Fibroblast of skin of scalp (primary cell): ENCODE data around the gene ZNF526. TPM values are rescaled to one million over a fixed set of nuclear protein-coding genes. Genes with fewer than 3 reads are reported as not detected.
A peak's percentile ranks its signal among the peaks of the same experiment; 100 is the strongest.

ENCODE experiments used
- DNase-seq: peaks from one replicate; pipeline ENCODE4 v3.0.0-alpha.2; 2013
- polyA plus RNA-seq, 2 experiments: library from polyadenylated mRNA; unstranded; fragments of 120-200 nt; gene quantifications; one replicate each; pipeline ENCODE4 v1.2.1, GENCODE V29; 2013; ENCODE audit not compliant: insufficient read length in 2 of 2

The ZNF526 gene
- polyA plus RNA-seq (2013, experiment 1 of 2; ENCODE audit: insufficient read length) = 9.3 TPM
- 9.1 TPM for polyA plus RNA-seq (2013, experiment 2 of 2; ENCODE audit: insufficient read length)

DNA sequence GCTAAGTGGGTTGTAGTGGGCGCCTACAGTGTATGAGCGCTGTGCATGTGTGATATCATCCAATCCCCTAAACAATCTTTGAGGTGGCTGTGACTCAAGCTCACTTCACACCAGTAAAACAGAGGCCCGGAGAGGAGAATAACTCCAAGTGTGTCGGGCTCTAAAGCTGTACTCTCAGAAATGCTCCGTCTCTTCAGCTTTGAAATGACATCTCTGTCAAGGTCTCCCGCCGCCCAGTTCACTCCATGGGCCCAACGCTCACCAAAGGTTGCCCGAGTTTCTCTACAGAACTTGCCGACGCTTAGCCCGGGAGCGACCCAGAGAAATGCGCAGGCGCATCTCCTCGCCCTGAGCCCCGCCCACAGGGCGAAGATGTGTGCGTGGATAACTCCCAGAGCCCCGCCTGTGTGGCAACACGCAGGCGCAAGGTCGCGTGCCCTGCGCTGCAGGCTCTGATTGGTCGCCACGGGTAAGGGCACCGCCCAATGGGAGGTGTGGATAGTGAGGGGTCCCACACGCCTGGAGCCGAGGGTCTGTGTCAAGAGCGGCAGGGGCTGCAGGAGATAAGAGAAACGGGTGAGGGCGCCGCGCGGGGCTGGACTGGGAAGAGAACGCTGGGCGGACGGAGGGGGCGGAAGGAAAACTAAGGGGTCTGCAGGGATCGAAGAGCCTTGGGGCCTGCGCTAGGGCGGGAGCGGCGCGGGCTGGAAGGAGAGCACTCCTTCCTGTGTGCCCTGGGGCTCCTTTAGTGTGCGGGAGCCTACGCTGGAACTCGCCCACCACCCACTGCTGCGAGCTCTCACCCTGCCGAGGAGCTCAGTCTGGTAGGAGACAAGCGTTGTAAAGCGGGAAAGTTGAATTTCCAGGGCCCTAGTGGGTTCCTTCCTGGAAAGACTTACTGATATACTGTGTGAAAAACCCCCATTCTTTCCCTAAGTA is at the start of gene ZNF526:
Gene ZNF526, plus strand, starts transcription at position 501 of the 939 bp plus-strand sequence. CDS start 4,092 bp downstream, outside the sequence.
- DNase-seq = peak; percentile 97

DNA sequence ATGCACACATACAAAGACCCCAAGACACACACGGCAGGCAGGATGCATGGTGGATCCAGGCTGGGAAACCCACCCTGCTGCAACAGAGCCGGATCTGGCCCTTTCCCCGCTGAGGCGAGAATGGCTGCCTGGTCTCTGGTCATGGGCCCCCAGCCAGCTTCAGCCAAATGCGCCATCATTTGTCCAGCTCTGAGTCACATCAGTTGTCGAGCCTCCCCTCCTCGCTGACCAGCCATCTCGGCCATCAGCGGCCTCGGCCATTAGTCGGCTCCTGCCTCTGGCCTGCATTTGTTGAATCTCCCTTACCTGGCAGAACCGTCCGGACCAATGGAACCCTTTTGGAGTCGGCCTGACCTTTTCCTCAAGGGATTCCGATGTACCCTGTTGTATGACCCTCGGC is 49.4 kb upstream of the ZNF526 start:
- no peak for DNase-seq

DNA sequence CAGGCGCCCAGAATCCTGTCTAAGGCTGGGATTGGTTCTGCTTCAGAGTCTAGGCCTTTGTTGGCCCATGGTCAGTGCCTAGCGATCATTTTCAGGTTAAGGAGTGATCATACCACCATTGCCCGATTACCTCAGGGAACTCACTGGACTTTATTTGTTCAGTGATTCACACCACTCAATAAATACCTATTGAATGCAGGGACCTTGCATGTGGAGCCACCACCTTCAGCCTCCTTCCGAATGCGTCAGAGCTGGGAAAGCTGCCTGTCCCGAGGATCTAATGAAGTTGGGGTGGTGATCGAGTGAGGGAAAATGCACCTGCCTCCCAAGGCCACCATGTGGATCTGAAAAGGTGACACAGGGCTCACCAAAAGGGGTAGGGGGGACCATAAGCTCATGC is 47.9 kb upstream of the ZNF526 start:
- DNase-seq = no peak

DNA sequence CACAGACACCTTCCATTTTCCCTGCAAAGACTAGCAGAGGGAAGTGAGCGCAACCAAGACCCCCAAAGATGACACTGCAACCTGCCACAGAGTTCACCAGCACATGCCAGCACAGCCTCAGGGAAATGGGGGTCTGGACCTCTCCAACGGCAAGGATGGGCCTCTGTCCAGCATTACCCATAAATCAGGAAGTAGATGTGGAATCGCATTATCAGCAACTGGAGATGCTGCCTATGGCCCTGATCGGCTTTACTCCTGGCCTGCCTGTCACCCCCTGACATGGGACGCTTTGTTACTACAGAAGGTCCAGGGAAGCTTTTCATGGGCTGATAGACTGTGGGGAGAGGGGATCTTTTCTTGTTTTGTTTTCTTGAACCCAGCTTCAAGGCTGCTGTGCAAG is 46.4 kb upstream of the ZNF526 start:
- DNase-seq = no peak

- DNase-seq = no peak
Observed at GRCh38 chr19:42174188-42174587, 45.9 kb upstream of the ZNF526 start.

DNA sequence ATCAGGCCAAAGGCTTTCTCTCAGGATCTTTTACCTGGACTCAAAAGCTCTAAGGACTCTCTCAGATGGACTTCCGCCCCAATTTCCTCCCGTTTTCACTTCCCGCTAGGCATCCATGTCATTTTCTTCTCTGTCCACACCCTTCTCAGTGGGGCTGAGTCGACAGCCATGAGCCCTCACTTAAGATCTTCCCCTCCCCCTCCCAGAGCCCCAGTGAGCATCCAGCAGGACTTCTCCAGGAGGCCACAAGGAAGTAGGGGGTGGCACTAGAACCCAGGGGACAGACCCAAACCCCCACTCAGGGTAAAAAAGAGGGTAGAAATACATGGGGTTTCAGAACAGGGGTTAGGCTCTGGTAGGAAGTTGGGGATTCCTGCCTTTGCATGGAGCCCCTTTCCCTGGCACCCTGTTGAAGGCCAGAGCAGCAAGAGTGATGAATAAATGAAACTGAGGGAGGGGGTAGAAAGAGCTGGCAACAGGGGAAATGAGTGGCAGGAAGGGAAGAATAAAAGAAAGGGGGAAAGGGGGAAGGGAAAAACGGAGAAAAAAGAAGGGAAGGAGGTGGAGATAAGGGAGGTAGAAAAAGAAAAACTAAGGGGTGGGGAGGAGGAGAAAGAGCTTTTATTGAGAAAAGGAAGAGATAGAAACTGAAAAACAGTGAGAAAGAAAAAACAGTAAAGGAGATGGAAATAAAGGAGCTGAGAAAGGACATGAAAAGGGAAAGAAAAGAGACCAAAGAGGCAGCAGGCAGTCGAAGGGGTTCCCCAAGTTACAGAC is 45.0 kb upstream of the ZNF526 start:
- DNase-seq = no peak

DNA sequence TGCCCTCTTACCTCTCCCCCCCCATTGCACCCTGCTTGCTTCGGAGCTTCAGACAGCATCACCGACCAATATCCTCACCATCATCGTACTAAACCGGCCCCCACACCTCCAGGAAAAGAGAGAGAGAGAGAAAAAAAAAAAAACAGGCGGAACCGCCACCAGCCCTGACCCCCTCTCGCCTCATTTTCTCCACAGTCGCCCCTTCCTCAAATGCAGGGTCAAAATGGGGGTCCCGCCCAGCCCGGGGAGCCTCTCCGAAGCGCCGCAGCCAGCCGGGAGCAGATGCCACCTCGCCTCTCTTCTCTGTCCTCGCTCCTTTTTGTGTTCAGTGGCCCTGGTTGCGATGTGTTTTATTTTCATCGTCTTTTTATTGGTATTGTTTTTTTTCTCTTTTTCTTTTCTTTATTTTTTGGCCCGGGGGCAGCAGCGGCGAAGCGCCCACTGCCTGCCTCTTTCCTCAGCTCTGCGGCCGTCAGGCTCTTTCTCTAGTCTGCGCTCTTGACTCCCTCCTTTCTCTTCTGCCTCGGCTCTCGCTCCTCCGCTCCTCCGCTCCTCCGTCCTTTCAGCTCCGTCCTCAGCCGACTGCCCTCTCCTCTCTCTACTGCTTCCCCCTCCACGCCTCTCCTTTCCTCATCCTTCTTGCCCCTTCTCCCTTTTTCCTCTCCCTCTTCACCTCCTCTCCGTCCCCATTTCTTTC is 44.0 kb upstream of the ZNF526 start:
- peak; percentile 15 for DNase-seq

DNA sequence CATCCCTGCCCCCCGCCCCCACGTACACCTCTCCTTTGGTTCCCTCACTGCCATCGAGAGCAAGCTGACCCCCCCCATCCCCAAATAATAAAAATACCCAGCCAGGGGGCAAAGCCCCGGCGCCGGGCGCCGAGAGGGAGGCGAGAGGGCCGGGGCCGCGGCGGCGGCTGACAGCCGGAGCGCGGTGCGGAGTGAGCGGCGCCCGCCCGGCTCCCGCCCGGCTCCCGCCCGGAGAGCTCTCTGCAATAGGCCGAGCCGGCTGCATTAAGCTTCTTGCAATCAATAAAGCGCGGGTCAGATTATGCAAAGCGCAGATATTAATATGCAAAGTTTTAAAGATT is 43.5 kb upstream of the ZNF526 start:
- no peak for DNase-seq

GRCh38 chr19:42176990-42177685 is 43.0 kb upstream of the ZNF526 start:
- DNase-seq = peak; percentile 77

DNA sequence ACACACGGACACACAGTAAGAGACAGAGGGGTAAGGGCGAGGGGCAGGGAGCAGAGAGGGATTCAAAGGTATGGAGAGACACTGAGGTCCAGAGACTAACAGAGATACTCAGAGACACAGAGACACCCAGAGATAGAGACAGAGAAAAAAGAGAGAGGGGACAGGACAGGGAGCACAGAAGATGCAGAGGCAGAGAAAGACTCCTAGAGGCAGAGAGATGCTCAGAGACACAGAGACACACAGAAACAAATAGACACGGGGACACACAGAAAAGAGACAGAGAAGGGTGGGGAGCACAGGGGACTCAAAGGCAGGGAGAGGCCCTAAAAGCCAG is 42.5 kb upstream of the ZNF526 start:
- DNase-seq = no peak

- peak; percentile 9 for DNase-seq
Observed at GRCh38 chr19:42178791-42179674, 41.1 kb upstream of the ZNF526 start.

DNA sequence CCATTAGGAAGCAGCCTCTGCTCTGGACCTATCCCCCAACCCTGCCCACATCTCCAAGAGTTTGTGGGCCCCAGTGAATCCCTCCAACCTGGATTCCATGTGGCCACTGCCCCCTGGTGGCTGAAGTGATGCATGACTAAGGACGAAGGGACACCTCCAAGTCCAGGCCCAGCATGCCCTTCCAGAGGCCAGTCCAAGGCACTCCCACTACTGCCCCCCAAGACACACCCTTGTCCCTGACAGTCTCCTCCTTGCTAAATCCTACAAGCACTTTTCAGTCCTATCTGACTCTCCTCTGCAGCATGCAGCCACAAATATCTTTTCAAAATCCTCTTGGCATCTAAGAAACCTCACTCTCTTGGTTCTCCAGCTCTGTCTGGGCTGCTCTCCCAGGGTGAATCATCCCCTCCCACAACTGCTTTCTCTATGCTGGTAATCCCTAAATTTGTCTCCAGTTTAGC is 35.7 kb upstream of the ZNF526 start:
- peak; percentile 88 for DNase-seq

DNA sequence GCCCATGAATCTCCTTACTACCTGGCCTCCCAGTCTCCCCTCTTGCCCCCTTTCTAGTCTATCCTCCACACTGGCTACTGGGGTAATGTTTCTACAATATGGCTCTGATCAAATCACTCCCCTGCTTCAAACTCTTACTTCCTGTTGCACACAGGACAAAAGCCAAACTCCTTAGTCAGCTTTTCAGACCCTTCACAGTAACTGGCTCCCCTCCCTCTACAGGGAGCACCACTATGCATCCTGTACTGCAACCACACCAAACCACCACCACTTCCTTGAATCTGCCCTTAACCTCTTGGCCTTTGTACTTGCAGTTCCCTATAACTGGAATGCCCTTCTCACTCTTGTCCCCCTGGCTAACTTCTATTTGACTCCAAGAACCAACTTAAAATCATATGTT is 34.8 kb upstream of the ZNF526 start:
- DNase-seq = peak; percentile 50

DNA sequence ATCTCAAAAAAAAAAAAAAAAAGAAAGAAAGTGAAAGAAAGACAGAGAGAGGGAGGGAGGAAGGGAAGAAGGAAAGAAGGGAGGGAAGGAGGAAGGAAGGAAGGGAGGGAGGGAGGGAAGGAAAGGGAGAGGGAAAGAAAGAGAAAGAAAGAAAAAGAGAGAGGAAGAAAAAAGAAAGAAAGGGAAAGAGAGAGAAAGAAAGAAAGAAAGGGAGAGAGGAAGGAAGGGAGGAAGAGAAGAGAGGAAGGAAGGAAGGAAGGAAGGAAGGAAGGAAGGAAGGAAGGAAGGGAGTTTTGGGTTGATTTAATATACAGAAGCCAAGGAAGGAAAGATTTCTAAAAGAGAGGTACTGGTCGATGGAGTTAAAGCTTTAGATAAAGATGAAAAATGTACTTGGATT is 31.4 kb upstream of the ZNF526 start:
- no peak for DNase-seq

DNA sequence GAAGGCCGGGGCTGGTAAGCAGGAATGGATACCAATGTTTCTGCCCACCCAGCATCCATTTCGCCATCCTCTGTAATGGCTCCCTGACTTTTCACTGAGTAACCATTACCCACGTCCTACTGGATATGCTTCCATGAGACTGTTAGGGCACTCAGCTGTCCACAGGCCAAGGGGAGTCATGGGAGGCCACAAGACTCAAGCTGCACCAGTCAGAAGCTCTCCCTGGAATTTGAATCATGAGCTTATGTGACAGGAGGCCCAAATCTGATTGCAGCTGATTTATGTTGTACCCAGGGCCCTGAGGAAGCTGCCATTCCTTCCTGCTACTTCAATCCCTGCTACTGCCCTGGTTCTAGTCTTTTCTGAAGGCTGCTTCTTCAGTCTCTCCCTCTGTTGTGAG is 31.0 kb upstream of the ZNF526 start:
- no peak for DNase-seq

DNA sequence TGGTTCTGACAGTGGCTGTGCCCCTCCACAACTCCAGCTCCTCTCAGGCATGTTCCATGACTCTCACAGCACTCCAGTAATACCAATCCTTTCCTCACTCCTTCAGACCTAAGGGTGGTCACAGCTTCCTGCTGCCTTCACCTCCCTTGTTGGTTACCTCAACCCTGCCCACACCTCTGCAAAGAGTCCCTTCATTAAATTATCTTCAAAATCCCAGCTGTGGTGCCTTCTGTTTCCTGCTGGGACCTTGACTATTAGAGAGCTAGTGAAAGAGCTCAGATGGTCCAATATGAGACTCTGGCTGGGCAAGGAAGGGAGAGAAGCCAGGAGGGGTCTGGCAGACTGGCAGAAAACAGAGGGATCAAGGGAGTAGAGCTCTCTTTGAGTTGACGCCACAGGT is 28.8 kb upstream of the ZNF526 start:
- no peak for DNase-seq

- peak; percentile 41 for DNase-seq
Observed at GRCh38 chr19:42191855-42192254, 28.3 kb upstream of the ZNF526 start.

GRCh38 chr19:42193294-42193693 is 26.8 kb upstream of the ZNF526 start:
- no peak for DNase-seq

GRCh38 chr19:42193706-42194105 is 26.4 kb upstream of the ZNF526 start:
- no peak for DNase-seq

DNA sequence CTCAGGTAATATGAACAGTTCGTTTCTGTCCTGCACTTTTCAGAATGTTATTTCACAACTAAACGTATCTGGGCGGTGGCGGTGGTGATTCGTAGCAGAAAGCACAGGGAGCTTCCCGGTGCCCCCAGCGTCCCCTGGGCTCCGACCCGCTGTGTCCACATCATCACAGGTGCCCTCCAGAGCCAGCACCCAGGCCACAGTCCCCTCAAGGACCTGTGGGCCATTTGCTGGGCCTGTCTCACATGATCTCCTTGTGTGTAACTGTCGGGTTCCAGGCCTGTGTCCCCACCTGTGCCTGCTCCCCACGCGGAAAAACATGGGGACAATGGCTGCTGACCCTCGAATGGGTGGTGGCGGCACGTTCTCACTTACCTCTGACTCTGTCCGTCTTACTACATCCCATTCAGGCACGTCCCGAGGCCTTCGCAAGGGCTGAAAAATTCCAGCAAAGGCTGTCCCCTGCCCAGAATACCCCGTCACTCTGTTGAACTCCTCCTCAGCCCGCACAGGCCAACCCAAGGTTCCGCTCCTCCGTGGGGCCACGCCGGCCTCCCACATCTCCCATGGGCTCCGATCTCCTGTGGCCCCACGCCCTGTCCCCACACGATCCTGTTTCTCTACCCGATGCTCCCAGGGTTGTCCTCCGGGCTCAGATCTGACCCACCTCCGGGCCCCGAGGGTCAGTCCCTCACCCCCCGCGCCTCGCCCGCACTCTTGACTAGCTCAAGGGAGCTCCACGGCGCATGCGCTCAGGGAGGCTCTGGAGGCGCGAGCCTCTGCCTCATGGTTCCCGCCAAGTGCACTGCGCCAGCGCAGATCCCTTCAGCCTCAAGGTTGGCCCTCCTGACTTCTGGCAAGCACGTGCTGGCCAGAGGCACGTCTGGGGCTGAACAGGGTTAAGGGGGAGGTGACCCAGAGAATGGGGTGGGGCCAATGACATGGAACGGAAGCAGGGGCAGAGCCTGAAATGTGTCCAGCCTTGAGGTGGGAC is 23.8 kb upstream of the ZNF526 start:
- no peak for DNase-seq
